NCI-H510A treated with DMSO at 0.1 percent for 48 hours (cell line): ENCODE results near the gene GGTA1.
A peak's percentile ranks its signal among the peaks of the same experiment; 100 is the strongest.

ENCODE experiments used
- DNase-seq: peaks from one replicate; lab custom pipeline; 2025; lab: John Stamatoyannopoulos, UW

The GGTA1 gene

GRCh38 chr9:121499177-121499426 is 542 bp downstream of the GGTA1 start:
- no peak for DNase-seq

- peak; percentile 24 for DNase-seq
Measured at GRCh38 chr9:121498487-121499176, 1.0 kb downstream of the GGTA1 start.

- DNase-seq: peak; percentile 68
Measured at GRCh38 chr9:121498150-121498486, 1.5 kb downstream of the GGTA1 start.

GRCh38 chr9:121495976-121496375 is 3.7 kb downstream of the GGTA1 start:
- DNase-seq: no peak

GRCh38 chr9:121494192-121494591 is 5.5 kb downstream of the GGTA1 start:
- no peak for DNase-seq

- no peak for DNase-seq
Measured at GRCh38 chr9:121491111-121491510, 8.5 kb downstream of the GGTA1 start.

GRCh38 chr9:121489344-121489743 is 10.3 kb downstream of the GGTA1 start:
- DNase-seq: no peak

- no peak for DNase-seq
Measured at GRCh38 chr9:121486043-121486442, 13.6 kb downstream of the GGTA1 start.

- DNase-seq: no peak
Measured at GRCh38 chr9:121485623-121486022, 14.0 kb downstream of the GGTA1 start.

GRCh38 chr9:121484651-121485446 is 14.8 kb downstream of the GGTA1 start:
- no peak for DNase-seq

- no peak for DNase-seq
Measured at GRCh38 chr9:121483473-121484031, 16.1 kb downstream of the GGTA1 start.

- peak; percentile 81 for DNase-seq
Measured at GRCh38 chr9:121483049-121483448, 16.6 kb downstream of the GGTA1 start.

- DNase-seq: no peak
Measured at GRCh38 chr9:121478816-121479676, 20.6 kb downstream of the GGTA1 start.

- DNase-seq: no peak
Measured at GRCh38 chr9:121476156-121476555, 23.5 kb downstream of the GGTA1 start.

GRCh38 chr9:121474231-121474947 is 25.3 kb downstream of the GGTA1 start:
- no peak for DNase-seq

GRCh38 chr9:121473229-121473628 is 26.4 kb downstream of the GGTA1 start:
- no peak for DNase-seq

- no peak for DNase-seq
Measured at GRCh38 chr9:121472446-121472845, 27.2 kb downstream of the GGTA1 start.

- no peak for DNase-seq
Measured at GRCh38 chr9:121466142-121466541, 33.5 kb downstream of the GGTA1 start.

GRCh38 chr9:121464968-121465367 is 34.7 kb downstream of the GGTA1 start:
- DNase-seq: no peak

GRCh38 chr9:121463026-121463807 is 36.4 kb downstream of the GGTA1 start:
- DNase-seq: peak; percentile 19

GRCh38 chr9:121459513-121459912 is 40.1 kb downstream of the GGTA1 start:
- DNase-seq: no peak
